GM15510 (cell line): ENCODE data around the gene CEPT1.

ENCODE experiments used
- POLR2A ChIP-seq: IDR thresholded peaks from 3 replicates; pipeline ENCODE4 v1.6.1; 2011; ENCODE audit warnings: borderline replicate concordance; ENCODE audit not compliant: insufficient read length; ENCODE audit errors: extremely low read depth

The CEPT1 gene

GRCh38 chr1:111221633-111222291 is 81.7 kb downstream of the CEPT1 start:
- TF ChIP-seq POLR2A, result peak; percentile 30

GRCh38 chr1:111222308-111223125 is 82.5 kb downstream of the CEPT1 start:
- no peak for TF ChIP-seq POLR2A

GRCh38 chr1:111223126-111223685 is 83.2 kb downstream of the CEPT1 start:
- TF ChIP-seq POLR2A, result no peak

GRCh38 chr1:111225091-111225490 is 85.1 kb downstream of the CEPT1 start:
- TF ChIP-seq POLR2A, result no peak

- no peak for TF ChIP-seq POLR2A
These were observed 85.8 kb downstream of the CEPT1 start for GRCh38 chr1:111225717-111226400.

GRCh38 chr1:111227434-111227833 is 87.4 kb downstream of the CEPT1 start, which contains the start of gene CHI3L2:
TSS of gene CHI3L2 (plus strand) at chr1:111227713. CDS start at chr1:111227730, 17 bp downstream.
- no peak for TF ChIP-seq POLR2A

- no peak for TF ChIP-seq POLR2A
These were observed 88.1 kb downstream of the CEPT1 start for GRCh38 chr1:111227851-111228747.

GRCh38 chr1:111228748-111229126 is 88.7 kb downstream of the CEPT1 start:
- TF ChIP-seq POLR2A, result no peak

- no peak for TF ChIP-seq POLR2A
These were observed 92.1 kb downstream of the CEPT1 start for GRCh38 chr1:111232134-111232533.

- no peak for TF ChIP-seq POLR2A
These were observed 94.2 kb downstream of the CEPT1 start for GRCh38 chr1:111234258-111234657.
